Stimulated activated CD8-positive, alpha-beta memory T cell treated with anti-CD3 and anti-CD28 coated beads, Interleukin-12 subunit alpha, Interleukin-12 subunit beta, amount 100 ng/mL, for 24 hours (primary cell): Measurements from ENCODE around the gene EMSY.

Experiments used
- DNase-seq: peaks from one replicate; pipeline ENCODE4 v3.0.0-alpha.2; 2020; ENCODE audit errors: extremely low read depth

EMSY gene

DNA sequence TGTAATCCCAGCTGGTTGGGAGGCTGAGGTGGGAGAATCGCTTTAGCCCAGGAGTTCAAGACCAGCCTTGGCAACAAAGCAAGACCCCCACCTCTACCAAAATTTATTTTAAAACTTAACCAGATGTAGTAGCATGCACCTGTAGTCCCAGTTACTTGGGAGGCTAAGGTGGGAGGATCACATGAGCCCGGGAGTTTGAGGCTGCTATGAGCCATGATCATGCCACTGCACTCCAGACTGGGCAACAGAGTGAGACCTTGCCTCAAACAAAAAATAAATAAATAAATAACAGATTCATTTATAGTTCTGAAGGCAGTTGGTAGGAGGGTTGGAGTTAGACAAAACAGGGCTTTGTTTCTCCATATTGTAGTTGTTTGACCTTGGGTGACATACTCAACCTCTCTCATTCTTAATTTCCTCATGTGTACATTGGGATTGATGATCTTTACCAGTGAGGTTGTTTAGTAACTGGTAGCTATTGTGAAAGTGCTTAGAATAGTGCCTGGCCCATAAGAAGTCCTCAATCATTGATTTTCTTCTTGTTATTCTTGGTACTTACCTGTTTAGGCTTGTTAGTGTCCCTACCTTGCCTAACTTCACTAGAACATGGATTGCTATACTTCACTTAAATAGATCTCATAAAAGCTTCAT is 79.1 kb downstream of the EMSY start:
- DNase-seq = no peak

DNA sequence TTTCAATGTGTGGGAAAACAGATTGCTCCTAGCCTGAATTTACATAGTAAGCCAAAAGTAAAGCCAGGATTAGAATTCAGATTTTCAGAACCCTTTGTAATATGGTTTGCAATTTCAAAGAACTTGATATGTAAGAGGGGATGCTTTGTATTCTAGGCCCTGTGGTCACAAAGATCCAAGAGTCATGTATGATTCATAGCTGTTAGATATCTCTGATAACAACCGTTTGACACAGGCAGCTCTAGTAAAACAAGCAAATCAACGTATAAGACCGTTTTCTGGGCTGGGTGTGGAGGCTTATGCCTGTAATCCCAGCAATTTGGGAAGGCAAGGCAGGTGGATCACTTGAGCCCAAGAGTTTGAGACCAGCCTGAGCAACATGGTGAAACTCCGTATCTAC is 79.6 kb downstream of the EMSY start:
- DNase-seq = no peak

DNA sequence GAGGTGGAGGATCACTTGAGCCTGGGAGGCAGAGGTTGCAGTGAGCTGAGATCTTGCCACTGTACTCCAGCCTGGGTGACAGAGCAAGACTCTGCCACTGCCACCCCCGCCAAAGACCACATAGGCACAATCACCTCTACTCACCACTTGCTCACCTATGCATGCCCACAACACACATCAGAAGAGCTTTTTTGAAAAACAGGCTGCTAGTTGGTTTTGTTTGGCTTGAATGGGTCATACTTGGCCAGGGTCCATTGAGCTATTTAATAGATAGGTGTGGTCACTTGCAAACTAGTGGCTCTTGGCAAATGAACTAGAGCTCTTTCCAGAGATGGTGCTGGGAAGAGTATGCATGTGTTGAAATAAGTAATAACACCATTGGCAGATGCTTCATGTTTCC is 80.1 kb downstream of the EMSY start:
- DNase-seq = no peak

DNA sequence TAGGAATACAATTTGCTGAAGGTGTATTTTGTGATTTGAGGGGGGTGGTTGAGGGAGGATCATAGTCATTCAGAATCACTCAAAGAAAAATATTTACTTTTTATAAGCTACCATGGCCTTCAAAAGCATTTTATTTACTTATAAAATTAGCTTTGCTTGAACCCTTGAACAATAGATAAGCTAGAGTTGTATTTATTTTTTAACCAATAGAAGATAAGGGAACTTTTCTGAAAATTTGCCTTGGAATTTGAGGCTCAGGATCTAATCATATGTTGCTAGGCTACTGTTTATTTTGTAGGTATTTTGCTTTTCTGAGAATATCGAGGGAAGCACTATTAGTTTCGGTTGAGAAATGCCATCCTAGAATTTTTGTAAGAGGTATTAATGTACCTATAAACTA is 82.1 kb downstream of the EMSY start:
- no peak for DNase-seq

DNA sequence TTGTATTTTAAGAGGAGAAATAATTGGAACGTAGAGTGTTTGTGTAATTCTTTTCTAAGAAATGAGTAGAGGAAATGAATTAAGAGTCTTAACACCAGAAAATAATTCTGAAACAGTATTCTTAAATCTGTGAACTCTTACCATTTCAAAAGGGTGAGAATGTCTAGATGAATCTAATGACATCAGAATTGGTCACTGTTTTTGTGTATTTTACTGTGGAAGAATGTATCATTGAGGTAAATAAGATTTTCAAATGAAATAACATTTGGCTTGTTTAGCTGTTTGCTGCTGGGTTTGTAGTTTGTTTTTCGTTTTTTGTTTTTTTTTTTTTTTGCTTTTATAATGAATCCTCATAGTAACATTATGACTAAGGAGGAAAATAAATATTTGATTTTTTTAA is 97.6 kb downstream of the EMSY start:
- DNase-seq = no peak

DNA sequence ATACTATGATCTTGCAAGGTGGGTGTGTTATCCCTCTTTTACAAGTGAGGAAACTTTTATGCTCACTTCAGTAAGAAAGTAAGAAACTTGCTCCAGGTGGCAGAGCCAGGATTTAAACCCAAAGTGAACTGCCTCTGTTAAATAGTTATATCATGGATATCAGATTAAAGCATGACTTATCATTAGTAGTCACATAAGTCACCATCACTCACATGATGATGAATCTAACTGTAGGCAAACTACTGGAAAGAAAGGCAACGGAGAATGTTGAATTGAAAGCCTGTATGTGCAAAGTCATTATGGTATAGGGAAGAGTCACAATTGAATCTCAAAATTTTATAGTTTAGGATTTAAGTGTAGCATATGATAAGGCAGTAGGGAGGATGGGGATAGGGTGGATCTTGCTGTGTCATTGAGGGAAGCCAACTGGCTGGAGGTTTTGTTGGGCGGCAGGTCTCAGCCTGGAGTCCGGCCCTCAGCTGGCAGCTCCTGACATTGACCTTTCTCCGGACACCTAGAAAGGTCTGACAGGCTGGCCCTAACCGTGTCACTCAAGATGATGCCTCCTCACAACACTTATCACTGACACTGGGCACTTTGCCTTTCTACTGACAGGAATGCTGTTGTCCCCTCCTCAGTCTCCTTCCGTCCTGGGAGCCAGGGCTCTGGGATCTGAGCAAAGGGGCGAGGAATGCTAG is 98.3 kb downstream of the EMSY start:
- DNase-seq = no peak

DNA sequence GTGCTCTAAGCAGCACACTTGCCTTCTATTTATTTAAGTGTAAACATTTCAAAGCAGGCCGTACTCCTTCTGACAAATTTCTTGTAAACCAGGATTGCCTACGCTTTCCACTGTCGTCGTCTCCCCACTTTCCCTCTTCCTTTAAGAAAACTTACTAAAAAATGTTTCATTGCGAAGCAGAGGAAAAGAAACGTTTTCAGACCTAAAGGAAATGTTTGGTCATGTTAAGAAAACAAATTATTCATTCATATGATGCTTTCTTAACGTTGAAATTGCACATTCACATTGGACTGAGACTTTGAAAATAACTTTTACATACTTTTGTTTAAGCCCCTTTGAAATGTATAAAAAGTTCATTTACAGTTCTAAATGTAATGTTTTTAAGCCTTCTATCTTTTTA is 106.0 kb downstream of the EMSY start:
- DNase-seq = no peak

DNA sequence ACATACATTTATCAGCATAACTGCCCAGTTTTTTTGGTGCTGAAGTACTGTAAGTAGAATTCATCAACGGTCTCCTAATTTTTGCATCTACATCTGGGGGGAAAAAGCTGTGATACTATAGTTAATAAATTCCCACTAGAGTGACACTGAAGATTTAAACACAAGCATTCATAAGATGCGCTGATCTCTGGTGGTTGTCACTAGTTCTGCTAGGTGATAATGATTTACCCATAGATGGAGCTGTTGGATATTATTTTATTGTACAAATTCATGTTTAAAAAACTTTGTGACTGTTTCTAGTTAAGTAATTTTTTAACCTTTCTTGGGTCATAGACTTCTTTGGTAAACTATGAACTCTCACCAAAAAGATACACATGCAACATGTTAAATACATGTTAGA is 106.6 kb downstream of the EMSY start:
- DNase-seq = no peak

DNA sequence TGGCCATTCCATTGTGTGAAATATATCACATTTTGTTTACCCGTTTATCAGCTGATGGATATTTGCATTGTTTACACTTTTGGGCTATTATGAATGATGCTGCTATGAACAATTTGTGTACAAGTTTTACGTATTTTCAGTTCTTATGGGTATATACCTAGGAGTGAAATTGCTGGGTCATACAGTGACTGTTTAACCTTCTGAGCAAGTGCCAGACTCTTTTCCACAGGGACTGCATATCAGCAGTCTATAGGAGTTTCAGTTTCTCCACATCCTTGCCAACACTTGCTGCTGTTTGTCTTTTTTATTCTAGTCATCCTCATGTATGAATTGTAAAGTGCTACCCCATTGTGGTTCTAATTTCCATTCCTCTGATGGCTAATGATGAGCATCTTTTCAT is 108.2 kb downstream of the EMSY start:
- no peak for DNase-seq

DNA sequence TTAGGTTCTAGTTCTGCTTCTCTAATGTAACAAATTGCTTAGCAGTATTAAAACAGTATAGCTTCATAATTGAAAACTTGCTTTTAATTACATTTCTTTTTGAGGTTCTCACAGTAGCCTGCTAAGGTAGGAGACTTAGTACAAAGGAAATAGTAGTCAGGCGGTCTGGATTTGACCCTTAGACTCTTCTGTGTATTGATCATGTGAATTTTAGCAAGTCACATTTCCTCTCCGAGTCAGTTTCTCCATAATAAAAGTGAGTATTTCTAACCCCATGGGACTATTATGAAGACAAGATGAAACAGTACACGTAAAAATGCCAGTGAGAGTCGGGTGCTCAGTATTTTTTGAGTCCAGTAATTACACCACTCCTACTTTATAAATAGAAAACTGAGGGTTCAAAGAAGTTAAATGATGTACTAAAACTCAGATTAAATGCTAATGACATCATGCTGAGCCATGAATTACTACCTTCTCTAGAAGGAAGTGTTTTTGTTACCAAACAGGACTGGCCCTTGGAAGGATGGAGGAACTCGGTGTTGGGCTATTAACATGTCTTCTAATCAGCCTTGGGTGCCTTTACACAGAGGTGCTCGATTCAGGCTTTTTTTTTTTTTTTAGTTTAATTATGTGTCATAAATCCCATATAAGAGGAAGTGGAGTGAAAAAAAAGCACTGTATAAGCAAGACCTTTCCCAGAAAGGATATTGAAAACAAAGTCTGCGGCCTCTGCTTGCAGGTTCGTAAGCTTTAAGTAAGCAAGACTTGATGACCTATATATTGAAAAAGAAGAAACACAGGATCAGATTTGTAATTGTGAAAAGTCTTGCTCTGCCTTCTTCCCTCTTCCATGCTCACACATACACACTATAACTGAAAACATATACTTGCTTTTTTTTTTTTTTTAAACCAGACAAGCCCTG is 109.0 kb downstream of the EMSY start:
- DNase-seq = no peak

DNA sequence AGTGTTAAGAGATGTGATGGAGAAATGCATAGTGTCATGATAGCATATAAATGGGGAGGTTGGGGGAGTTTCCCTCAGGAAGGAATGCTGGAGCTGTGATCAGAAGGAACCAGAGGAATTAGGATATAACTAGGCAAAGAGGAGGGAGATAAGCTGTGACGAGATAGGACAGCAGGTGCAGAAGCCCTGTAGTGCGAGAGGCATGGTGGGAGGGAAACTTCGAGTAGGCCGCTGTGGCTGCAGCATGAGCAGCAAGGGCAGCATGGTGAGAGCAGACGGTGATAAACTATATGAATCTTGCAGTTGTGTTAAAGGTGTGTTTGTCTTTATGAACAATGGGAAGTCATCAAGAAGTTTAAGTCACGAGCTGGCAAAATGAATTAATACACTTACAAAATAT is 109.9 kb downstream of the EMSY start:
- DNase-seq = no peak

DNA sequence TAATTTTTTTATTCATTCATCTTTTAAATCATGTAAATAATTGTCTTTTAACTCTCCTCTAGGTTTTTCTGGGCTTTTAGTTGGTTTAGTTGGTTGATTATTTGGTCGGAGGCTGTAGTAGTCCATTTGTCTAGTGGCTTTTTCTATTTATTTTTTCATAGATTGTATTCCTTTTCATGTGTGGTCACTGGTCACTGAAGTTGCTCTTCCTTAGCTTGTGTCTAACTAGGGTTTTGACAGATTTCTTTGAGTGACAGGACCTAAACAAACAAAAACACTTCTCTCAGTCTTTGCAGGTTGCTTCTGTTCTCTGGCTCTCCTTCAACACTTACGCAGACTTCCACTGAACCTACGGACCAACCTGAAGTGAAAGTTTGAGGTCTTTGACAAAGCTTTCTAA is 112.6 kb downstream of the EMSY start:
- DNase-seq = no peak

DNA sequence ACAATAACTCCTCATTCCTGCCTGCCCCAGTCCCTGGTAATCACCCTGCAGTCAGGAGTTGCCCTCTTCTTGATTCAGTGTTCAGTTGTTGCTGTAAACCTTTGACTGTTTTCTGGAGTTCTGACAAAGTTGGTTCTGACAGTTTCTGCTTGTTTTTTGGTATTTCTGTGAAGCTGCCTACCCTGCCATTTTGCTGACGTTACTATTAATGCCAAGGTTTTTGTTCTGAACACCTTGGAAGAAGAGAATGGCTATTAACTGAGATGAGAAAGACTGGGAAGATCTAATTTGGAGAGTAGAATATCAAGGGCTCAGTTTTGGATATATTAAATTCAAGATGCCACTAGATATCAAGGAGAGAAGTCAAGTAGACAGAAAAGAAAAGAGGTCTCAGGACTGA is 113.7 kb downstream of the EMSY start:
- DNase-seq = no peak

DNA sequence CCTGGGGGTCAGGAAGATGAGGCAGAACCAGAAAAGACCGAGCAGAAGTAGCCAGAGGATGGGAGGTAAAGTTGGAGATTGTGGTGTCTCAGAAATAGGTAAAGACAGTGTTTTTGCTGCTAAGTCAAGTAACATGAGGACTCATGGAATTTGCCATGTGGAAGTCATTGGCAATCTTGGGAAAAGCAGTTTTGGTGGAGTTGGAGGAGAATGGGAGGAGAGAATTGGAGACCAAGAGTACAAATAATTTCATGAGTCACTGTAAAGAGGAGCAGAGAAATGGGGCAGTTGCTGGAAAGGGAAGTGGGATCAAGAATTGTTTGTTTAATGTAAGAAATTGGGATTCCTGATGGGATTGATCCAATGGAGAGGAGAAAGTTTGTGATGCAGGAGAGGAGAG is 114.1 kb downstream of the EMSY start:
- DNase-seq = no peak

DNA sequence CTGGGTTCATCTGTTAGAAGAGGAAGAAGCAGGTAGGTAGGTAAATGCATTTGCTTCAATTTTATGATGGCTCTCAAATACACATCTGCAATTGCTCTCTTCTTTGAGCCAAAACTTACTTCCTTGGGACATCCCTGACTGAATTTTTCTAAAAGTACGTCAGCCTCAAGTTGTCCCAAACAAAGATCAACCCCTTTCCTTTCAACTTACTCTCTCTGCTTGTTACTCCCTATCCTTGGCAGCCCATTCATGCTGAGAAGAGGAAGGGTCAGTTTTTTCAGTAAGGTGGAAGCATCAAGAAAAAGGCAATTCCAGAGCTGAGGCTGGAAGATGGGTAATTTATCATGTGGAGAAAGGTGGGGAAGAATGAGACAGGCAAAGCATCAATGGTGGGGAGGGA is 114.5 kb downstream of the EMSY start:
- no peak for DNase-seq

DNA sequence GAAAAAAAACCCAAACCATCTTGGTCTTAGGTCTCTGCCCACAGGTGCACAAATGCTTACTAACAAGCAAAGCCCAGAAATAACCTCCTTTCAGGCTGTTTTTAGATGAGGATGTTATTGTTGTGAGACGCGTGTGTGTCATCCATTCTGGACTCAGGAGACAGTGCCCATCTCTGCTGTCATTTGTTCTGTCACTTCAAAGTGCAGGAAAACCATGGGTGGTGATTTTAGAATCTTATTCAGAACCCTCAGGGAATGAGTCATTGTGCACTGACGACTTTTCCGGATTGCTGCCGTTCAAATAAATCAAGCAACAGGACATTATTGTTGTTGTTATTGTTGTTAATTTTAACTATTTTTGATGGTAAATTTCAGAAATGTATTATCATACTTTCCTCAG is 115.4 kb downstream of the EMSY start:
- DNase-seq = no peak

DNA sequence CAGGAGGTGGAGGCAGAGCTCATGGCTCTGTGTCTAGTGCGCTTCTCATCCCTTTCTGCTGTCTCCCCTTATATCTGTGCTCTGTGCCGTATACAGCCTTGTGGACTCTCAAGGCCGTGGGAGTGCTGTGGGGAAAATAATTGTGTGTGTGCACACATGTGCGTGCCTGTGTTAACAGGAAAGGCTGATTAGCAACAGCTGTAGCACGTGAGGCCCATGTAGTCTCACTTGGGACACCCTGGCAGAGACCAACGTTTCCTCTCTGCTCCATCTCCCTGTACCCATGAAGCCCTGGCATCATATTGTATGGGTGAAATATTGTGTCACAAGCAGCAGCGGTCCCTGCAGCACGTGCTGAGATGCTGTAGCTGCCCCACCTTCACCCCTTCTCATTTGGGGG is 116.4 kb downstream of the EMSY start:
- DNase-seq = no peak

DNA sequence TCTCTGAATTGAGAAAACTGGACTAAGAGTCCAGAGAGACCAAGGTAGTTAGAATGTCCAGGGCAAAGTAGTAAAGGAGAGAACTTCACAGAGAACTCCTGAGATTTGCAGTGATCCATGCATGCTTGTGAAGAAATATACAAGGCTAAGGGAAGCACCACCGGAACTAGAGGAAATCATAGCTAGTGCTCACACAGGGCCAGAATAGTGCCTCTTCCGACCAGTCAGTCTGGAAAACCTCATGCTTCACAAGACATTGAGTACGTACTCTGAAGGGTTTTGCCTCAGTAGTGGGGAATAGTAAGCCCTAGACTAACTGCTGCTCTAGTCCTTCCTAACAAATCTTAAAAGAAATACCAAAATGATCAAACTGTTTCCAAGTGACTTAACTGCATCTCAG is 117.7 kb downstream of the EMSY start:
- no peak for DNase-seq

DNA sequence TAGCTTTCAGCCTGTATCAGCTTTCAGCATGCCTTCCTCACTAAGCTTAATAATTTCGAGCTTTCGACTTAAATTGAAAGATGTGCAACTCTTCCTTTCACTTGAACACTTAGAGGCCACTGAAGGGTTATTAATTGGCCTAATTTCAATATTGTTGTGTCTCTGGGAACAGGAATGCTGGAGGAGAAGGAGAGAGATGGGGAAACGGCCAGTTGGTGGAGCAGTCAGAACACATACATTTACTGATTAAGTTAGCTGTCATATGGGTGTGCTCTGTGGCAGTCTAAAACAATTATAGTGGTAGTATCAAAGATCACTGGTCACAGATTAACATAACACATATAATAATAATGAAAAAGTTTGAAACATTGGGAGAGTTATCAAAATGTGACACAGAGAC is 119.5 kb downstream of the EMSY start:
- DNase-seq = no peak

DNA sequence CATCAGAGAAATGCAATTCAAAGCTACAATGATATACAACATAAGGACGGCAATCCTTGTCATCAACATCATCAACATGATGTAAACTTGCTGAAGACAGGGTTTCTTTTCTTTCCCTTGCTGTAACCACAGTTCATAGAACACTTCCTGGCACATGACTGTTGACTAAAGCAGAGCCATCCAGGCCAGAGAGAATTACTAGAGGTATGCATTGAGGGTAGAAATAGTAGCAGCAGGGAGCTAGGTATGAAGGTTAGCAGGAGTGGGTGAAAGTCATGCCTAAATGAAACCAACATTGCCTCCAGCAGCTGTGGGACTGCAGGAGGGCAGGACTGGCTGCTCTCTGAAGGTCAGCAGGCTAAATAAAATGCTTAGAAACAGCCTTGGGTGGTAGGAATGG is 122.0 kb downstream of the EMSY start:
- DNase-seq = no peak

DNA sequence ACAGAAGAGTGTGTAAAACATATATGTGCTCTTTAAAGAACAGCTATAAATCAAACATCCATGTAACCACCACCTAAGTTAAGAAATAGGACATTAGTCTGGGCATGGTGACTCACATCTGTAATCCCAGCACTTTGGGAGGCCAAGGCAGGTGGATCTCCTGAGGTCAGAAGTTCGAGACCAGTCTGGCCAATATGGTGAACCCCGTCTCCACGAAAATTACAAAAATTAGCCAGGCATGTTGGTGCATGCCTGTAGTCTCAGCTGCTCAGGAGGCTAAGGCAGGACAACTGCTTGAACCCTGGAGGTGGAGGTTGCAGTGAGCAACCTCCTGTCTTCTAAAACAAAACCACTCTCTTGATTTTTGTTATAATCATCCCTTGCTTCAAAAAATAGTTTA is 122.4 kb downstream of the EMSY start:
- DNase-seq = no peak

DNA sequence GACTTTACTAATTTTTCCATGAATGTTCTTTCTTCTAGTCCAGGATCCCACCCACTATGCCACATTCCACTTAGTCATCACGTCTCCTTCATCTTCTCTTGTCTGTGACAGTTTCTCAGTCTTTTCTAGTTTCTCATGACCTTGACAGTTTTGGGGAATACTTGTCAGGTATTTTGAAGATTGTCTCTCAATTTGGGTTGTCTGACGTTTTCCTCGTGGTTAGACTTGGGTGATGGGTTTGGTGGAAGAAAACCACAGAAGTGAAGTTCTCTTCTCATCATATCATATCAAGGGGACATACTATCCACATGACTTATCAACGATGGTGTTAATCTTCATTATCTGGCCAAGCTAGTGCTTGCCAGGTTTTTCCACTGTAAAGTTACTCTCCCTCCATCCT is 123.3 kb downstream of the EMSY start:
- no peak for DNase-seq

DNA sequence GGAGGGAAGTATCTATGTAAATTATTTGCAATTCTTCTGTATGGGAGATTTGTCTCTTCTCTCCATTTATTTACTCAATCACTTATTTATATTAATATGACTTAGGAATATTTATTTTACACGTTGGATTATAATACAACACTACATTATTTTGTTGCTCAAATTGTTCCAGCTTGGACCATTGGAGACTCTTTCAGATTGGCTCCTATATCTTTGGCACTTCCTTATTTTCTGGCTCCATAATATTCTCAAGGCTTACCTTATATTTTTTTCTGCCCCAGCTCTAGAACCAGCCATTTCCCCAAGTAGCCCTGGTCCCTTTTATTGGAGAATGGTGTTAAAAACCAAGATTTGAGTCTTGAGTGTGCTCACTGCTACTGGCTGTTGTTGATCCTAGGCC is 123.8 kb downstream of the EMSY start:
- no peak for DNase-seq
